Thyroid gland (tissue), 4 donors: Measurements from ENCODE around the gene ZBTB12. TPM values are rescaled to one million over a fixed set of nuclear protein-coding genes. Genes with fewer than 3 reads are reported as not detected.

Experiments used
- DNase-seq, 2 donors: peaks; one replicate each; pipeline ENCODE4 v3.0.0-alpha.2; 2019
- H3K27ac ChIP-seq, 3 donors: fragments of 200-600 bp; sonication (generic); 1 replicate in 2 of 3; 2 replicates in 1 of 3; pipeline ENCODE4 v1.5.1; 2016 to 2019; ENCODE audit warnings: mild to moderate bottlenecking in 1 of 3, moderate library complexity in 1 of 3
- H3K27me3 ChIP-seq: fragments of 200-600 bp; sonication (generic); one replicate; pipeline ENCODE4 v1.5.1; 2019
- H3K36me3 ChIP-seq, 2 donors: fragments of 200-600 bp; sonication (generic); one replicate each; pipeline ENCODE4 v1.5.1; 2016 to 2019
- H3K4me1 ChIP-seq, 2 donors: fragments of 200-600 bp; sonication (generic); one replicate each; pipeline ENCODE4 v1.5.1; 2017 to 2019
- H3K4me3 ChIP-seq, 3 donors: fragments of 200-600 bp; sonication (generic); replicated peaks in 1 of 3; 1 replicate in 2 of 3; 2 replicates in 1 of 3; pipeline ENCODE4 v1.5.1; 2016; ENCODE audit warnings: mild to moderate bottlenecking in 1 of 3
- H3K9me3 ChIP-seq: fragments of 200-600 bp; sonication (generic); one replicate; pipeline ENCODE4 v1.5.1; 2017
- CTCF ChIP-seq, 6 experiments: fragments of 200-600 bp in 3 of 6; fragments of 450-650 bp in 3 of 6; sonication (generic) in 3 of 6; IDR thresholded peaks; one replicate each; pipeline ENCODE4 v1.5.1; 2016 to 2019; ENCODE audit warnings: antibody characterized with exemption in 6 of 6, mild to moderate bottlenecking in 2 of 6, inconsistent platforms in 1 of 6, moderate library complexity in 1 of 6
- POLR2A ChIP-seq, 2 donors: fragments of 450-650 bp; IDR thresholded peaks; one replicate each; pipeline ENCODE4 v1.6.1; 2017; ENCODE audit warnings: antibody characterized with exemption in 2 of 2, mild to moderate bottlenecking in 2 of 2, moderate library complexity in 1 of 2
- WGBS, 2 donors: methylation state at CpG; one replicate each; pipeline ENCODE4 v1.1.5; 2017; 5-methylcytosine and 5-hydroxymethylcytosine counted together
- intact Hi-C: fragments of 100-400 bp; cut with DNase I; formaldehyde crosslinking; loops from one replicate; pipeline ENCODE4 v1.15.1; 2023
- total RNA-seq, 4 donors: library from RNA; depleted of rRNA; stranded (reverse); fragments of >200 nt; gene quantifications; one replicate each; pipeline ENCODE4 v1.2.3, GENCODE V29; 2016

The ZBTB12 gene
- total RNA-seq, result 1 to 10 TPM in 3 of 4 donors, under 1 TPM in 1; 0.94 to 2.9 (median 1.5) TPM

GRCh38 chr6:31901953-31902643 lies at the start of gene ZBTB12:
Gene ZBTB12 (minus strand): TSS chr6:31902086. CDS start chr6:31901305, 781 bp downstream.
- peak within 1 kb of the TSS; percentile 8 to 47 (median 23) for H3K4me3 ChIP-seq
- no peaks in the 10 kb centered on the region for H3K36me3 ChIP-seq
- H3K9me3 ChIP-seq, result no peaks in the 10 kb centered on the region
- intact Hi-C loops, result no loop called here
- H3K4me1 ChIP-seq, result peaks cover 15 to 22% of the 10 kb centered on the region in 2 donors
- peak in 1 of 2 donors; percentile 54 for TF ChIP-seq POLR2A (IDR thresholded peaks at IDR 0.05)
- TF ChIP-seq CTCF (IDR thresholded peaks at IDR 0.05), result peak in 1 of 6 experiments; percentile 14
- WGBS, 2 donors, result 0 to 1% methylated on average over 28 to 31 of the region's 77 CpGs
- peak; percentile 93 to 94 for DNase-seq
- H3K27ac ChIP-seq, result peak within 1 kb of the TSS; percentile 45 to 66 (median 66)
- no peaks in the 10 kb centered on the region for H3K27me3 ChIP-seq

GRCh38 chr6:31949926-31950548 lies 48.2 kb upstream of the ZBTB12 start:
- intact Hi-C loops, result loop anchor here (5.0 kb wide), 1 partner anchor 53 kb away; the partner anchor contains the start of gene EHMT2
- Histone ChIP-seq H3K27me3 (no peaks in the 10 kb centered on the region), H3K4me3 (no peak overlapping the region), H3K4me1 (peaks cover 0 to 15% of the 10 kb centered on the region in 2 donors), H3K9me3 (no peaks in the 10 kb centered on the region), H3K27ac (no peak overlapping the region), H3K36me3 (peaks cover 30 to 36% of the 10 kb centered on the region in 2 donors)
- DNase-seq, result no peak
- 88 to 93% methylated on average over 7 of the region's 7 CpGs for WGBS, 2 donors
- TF ChIP-seq CTCF (IDR thresholded peaks at IDR 0.05) (no peak), POLR2A (IDR thresholded peaks at IDR 0.05) (no peak)

- DNase-seq, result no peak
- no peaks in the 10 kb centered on the region for H3K9me3 ChIP-seq
- no peaks in the 10 kb centered on the region for H3K27me3 ChIP-seq
- H3K36me3 ChIP-seq, result peaks cover 18 to 25% of the 10 kb centered on the region in 2 donors
- 78 to 89% methylated on average over 6 of the region's 6 CpGs for WGBS, 2 donors
- H3K4me3 ChIP-seq, result no peak overlapping the region
- intact Hi-C loops, result no loop called here
- no peak overlapping the region for H3K27ac ChIP-seq
- H3K4me1 ChIP-seq, result peaks cover 0 to 19% of the 10 kb centered on the region in 2 donors
- TF ChIP-seq CTCF (IDR thresholded peaks at IDR 0.05), result no peak
- no peak for TF ChIP-seq POLR2A (IDR thresholded peaks at IDR 0.05)
Measured at GRCh38 chr6:31948753-31949413, 47.0 kb upstream of the ZBTB12 start.

GRCh38 chr6:31948306-31948705 lies 46.4 kb upstream of the ZBTB12 start:
- H3K9me3 ChIP-seq, result no peaks in the 10 kb centered on the region
- no peak overlapping the region for H3K4me3 ChIP-seq
- H3K4me1 ChIP-seq, result peaks cover 0 to 19% of the 10 kb centered on the region in 2 donors
- H3K27me3 ChIP-seq, result no peaks in the 10 kb centered on the region
- TF ChIP-seq POLR2A (IDR thresholded peaks at IDR 0.05) (no peak), CTCF (IDR thresholded peaks at IDR 0.05) (no peak)
- no peak overlapping the region for H3K27ac ChIP-seq
- DNase-seq, result no peak
- 79 to 84% methylated on average over 5 of the region's 5 CpGs for WGBS, 2 donors
- peaks cover 13 to 20% of the 10 kb centered on the region in 2 donors for H3K36me3 ChIP-seq
- intact Hi-C loops, result no loop called here
